GM12878 (cell line): ENCODE data around the gene ATP5F1A. TPM values are rescaled to one million over a fixed set of nuclear protein-coding genes. Genes with fewer than 3 reads are reported as not detected.

Source experiments
- CEBPB ChIP-seq, 2 experiments: fragments of 150-350 bp in 1 of 2; IDR thresholded peaks; 2 replicates each; pipeline ENCODE4 v1.6.1; 2012 to 2014; ENCODE audit warnings: low read depth in 2 of 2, low read length in 2 of 2, borderline replicate concordance in 1 of 2, inconsistent platforms in 1 of 2
- HCFC1 ChIP-seq: fragments of 150-350 bp; IDR thresholded peaks from 2 replicates; pipeline ENCODE4 v1.6.1; 2014; ENCODE audit warnings: low read length
- MEF2B ChIP-seq: fragments of 450-650 bp; IDR thresholded peaks from 2 replicates; pipeline ENCODE4 v1.6.1; 2018; ENCODE audit warnings: mild to moderate bottlenecking, moderate library complexity; ENCODE audit not compliant: partially characterized antibody, poor library complexity, severe bottlenecking
- RAD51 ChIP-seq: fragments of 450-650 bp; IDR thresholded peaks from 2 replicates; pipeline ENCODE4 v1.6.1; 2016; ENCODE audit warnings: moderate library complexity, mild to moderate bottlenecking, inconsistent platforms
- TCF12 ChIP-seq: IDR thresholded peaks from 2 replicates; pipeline ENCODE4 v1.6.1; 2011; ENCODE audit warnings: low read depth, mild to moderate bottlenecking, low read length
- polyA plus RNA-seq, 11 experiments: library from polyadenylated mRNA; depleted of rRNA in 4 of 11; unstranded in 6 of 11; stranded (reverse) in 5 of 11; fragments of >200 nt; fragmentation: Nextera tagmentation in 4 of 11; fragmentation: Illumina TruSeq in 1 of 11; extraction: Ambion mirVana in 4 of 11; extraction: Trizol in 1 of 11; gene quantifications; 1 replicate in 1 of 11; 2 replicates in 10 of 11; pipeline versions ENCODE4 v1.2.1 to v1.2.3, GENCODE V29; 2011 to 2016; ENCODE audit warnings: inconsistent platforms in 2 of 11, missing spikeins in 2 of 11, low read depth in 1 of 11
- total RNA-seq, 4 experiments: library from RNA; depleted of rRNA in 3 of 4; stranded (reverse); fragments of >200 nt in 3 of 4; fragmentation: Illumina TruSeq in 1 of 4; extraction: Trizol in 1 of 4; gene quantifications; 2 replicates each; pipeline versions ENCODE4 v1.2.1 to v1.2.3, GENCODE V29; 2013 to 2021
- TF ChIP-seq, protein P1 (sequence below): IDR thresholded peaks from 2 replicates; pipeline ENCODE4 v1.6.1; 2012; ENCODE audit warnings: low read length, inconsistent platforms
- TF ChIP-seq, protein P2 (sequence below): fragments of 450-650 bp; IDR thresholded peaks from 2 replicates; pipeline ENCODE4 v1.6.1; 2017; ENCODE audit warnings: mild to moderate bottlenecking, moderate library complexity

The ATP5F1A gene
- total and polyA plus RNA-seq, 10 of the 15 experiments (the other 5 are each of a cell fraction or from before 2014, with no cell fraction given): 592 to 1,161 (median 723) TPM

DNA sequence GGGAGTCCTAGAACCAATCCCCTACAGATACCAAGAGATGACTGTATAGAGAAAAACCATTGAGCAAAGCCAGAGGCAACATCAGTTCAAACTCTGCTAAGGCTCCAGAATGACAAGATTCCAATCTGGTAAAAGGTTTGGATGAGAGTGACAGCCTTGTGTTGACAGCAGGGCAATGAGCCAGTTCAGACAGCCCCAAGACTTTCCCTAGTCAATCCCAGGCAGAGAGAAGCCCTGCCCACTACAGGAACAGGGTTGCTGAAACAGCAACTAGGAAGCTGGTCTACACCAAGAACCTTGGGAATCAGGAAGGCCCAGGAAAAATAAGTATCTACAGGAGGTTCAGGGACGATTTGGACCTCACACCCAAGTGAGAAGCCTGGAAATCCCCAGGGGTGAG lies 29.3 kb downstream of the ATP5F1A start (continued):
- TF ChIP-seq, protein P1, sequence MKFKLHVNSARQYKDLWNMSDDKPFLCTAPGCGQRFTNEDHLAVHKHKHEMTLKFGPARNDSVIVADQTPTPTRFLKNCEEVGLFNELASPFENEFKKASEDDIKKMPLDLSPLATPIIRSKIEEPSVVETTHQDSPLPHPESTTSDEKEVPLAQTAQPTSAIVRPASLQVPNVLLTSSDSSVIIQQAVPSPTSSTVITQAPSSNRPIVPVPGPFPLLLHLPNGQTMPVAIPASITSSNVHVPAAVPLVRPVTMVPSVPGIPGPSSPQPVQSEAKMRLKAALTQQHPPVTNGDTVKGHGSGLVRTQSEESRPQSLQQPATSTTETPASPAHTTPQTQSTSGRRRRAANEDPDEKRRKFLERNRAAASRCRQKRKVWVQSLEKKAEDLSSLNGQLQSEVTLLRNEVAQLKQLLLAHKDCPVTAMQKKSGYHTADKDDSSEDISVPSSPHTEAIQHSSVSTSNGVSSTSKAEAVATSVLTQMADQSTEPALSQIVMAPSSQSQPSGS: no peak
- no peak for TF ChIP-seq HCFC1
- no peak for TF ChIP-seq RAD51
- no peak for TF ChIP-seq MEF2B
- TF ChIP-seq, protein P2, sequence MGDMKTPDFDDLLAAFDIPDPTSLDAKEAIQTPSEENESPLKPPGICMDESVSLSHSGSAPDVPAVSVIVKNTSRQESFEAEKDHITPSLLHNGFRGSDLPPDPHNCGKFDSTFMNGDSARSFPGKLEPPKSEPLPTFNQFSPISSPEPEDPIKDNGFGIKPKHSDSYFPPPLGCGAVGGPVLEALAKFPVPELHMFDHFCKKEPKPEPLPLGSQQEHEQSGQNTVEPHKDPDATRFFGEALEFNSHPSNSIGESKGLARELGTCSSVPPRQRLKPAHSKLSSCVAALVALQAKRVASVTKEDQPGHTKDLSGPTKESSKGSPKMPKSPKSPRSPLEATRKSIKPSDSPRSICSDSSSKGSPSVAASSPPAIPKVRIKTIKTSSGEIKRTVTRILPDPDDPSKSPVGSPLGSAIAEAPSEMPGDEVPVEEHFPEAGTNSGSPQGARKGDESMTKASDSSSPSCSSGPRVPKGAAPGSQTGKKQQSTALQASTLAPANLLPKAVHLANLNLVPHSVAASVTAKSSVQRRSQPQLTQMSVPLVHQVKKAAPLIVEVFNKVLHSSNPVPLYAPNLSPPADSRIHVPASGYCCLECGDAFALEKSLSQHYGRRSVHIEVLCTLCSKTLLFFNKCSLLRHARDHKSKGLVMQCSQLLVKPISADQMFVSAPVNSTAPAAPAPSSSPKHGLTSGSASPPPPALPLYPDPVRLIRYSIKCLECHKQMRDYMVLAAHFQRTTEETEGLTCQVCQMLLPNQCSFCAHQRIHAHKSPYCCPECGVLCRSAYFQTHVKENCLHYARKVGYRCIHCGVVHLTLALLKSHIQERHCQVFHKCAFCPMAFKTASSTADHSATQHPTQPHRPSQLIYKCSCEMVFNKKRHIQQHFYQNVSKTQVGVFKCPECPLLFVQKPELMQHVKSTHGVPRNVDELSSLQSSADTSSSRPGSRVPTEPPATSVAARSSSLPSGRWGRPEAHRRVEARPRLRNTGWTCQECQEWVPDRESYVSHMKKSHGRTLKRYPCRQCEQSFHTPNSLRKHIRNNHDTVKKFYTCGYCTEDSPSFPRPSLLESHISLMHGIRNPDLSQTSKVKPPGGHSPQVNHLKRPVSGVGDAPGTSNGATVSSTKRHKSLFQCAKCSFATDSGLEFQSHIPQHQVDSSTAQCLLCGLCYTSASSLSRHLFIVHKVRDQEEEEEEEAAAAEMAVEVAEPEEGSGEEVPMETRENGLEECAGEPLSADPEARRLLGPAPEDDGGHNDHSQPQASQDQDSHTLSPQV: no peak
- TF ChIP-seq TCF12: no peak
- TF ChIP-seq CEBPB (IDR thresholded peaks at IDR 0.05; ENCODE audit: borderline replicate concordance in 1 of 2, low read depth in 2 of 2, low read length in 2 of 2): no peak
